Activated T-helper 1 cell treated with anti-CD3 and anti-CD28 coated beads, Interleukin-2, amount 50 U/mL, for 16 hours (primary cell): Measurements from ENCODE around the gene ONECUT1.
A peak's percentile ranks its signal among the peaks of the same experiment; 100 is the strongest.
"Not testable (repeated sequence)": the region's sequence is repeated elsewhere in the genome, so short reads cannot be mapped to it uniquely, and the experiment has no call there.

ENCODE experiments used
- DNase-seq, 2 donors: peaks; one replicate each; pipeline ENCODE4 v3.0.0-alpha.2; 2020; ENCODE audit warnings: low read depth in 1 of 2, low spot score in 1 of 2

Gene ONECUT1

GRCh38 chr15:52790169-52790708 lies at the start of gene ONECUT1:
Gene ONECUT1, minus strand, starts transcription at chr15:52790336. Its CDS starts 452 bp downstream, at chr15:52789884.
- peak in 1 of 2 donors; percentile 44 for DNase-seq

- DNase-seq, result no peak
Measured at GRCh38 chr15:52834379-52834778, 44.2 kb upstream of the ONECUT1 start.

- not testable (repeated sequence) for DNase-seq
Measured at GRCh38 chr15:52824169-52824942, 34.2 kb upstream of the ONECUT1 start.

GRCh38 chr15:52822475-52822874 lies 32.3 kb upstream of the ONECUT1 start:
- no peak for DNase-seq

- no peak for DNase-seq
Measured at GRCh38 chr15:52819253-52819652, 29.1 kb upstream of the ONECUT1 start.

GRCh38 chr15:52815899-52816298 lies 25.8 kb upstream of the ONECUT1 start:
- DNase-seq, result not testable (repeated sequence)

- DNase-seq, result no peak
Measured at GRCh38 chr15:52808996-52809395, 18.9 kb upstream of the ONECUT1 start.

GRCh38 chr15:52808441-52808840 lies 18.3 kb upstream of the ONECUT1 start:
- no peak for DNase-seq

- DNase-seq, result no peak
Measured at GRCh38 chr15:52806284-52806655, 16.1 kb upstream of the ONECUT1 start.

- no peak for DNase-seq
Measured at GRCh38 chr15:52805351-52806283, 15.5 kb upstream of the ONECUT1 start.

- no peak for DNase-seq
Measured at GRCh38 chr15:52804526-52805081, 14.5 kb upstream of the ONECUT1 start.

GRCh38 chr15:52803467-52804306 lies 13.6 kb upstream of the ONECUT1 start:
- no peak for DNase-seq

- no peak for DNase-seq
Measured at GRCh38 chr15:52803108-52803466, 13.0 kb upstream of the ONECUT1 start.

- DNase-seq, result no peak
Measured at GRCh38 chr15:52802110-52802509, 12.0 kb upstream of the ONECUT1 start.

GRCh38 chr15:52801748-52802085 lies 11.6 kb upstream of the ONECUT1 start:
- no peak for DNase-seq

- no peak for DNase-seq
Measured at GRCh38 chr15:52800828-52801747, 11.0 kb upstream of the ONECUT1 start.

- DNase-seq, result no peak
Measured at GRCh38 chr15:52799145-52799811, 9.1 kb upstream of the ONECUT1 start.

- DNase-seq, result no peak
Measured at GRCh38 chr15:52798529-52799101, 8.5 kb upstream of the ONECUT1 start.
